ENCODE results near the gene SPAG17.

DNA sequence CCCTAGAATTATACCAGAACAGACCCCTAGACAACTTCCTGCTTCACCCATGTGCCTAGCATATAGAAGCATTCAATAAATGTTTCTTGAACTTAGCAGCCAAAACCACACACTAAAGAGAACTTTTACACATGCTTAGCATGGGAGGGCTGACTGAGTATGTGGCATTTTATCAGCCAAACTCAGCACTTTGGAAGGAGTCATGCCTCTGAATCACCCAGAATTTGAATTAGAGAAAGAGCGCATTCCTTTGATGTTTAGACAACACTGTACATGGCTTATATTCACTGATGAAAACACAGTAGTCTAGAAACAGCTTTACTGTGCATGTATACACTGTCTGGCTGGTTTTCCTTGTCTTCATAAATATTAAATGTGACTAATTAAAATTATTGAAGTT, 26.1 kb downstream of the SPAG17 start:
- TF ChIP-seq, protein P1, sequence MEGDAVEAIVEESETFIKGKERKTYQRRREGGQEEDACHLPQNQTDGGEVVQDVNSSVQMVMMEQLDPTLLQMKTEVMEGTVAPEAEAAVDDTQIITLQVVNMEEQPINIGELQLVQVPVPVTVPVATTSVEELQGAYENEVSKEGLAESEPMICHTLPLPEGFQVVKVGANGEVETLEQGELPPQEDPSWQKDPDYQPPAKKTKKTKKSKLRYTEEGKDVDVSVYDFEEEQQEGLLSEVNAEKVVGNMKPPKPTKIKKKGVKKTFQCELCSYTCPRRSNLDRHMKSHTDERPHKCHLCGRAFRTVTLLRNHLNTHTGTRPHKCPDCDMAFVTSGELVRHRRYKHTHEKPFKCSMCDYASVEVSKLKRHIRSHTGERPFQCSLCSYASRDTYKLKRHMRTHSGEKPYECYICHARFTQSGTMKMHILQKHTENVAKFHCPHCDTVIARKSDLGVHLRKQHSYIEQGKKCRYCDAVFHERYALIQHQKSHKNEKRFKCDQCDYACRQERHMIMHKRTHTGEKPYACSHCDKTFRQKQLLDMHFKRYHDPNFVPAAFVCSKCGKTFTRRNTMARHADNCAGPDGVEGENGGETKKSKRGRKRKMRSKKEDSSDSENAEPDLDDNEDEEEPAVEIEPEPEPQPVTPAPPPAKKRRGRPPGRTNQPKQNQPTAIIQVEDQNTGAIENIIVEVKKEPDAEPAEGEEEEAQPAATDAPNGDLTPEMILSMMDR (conservative IDR thresholded peaks at IDR 0.05; ENCODE audit: low read length) = no peak
- no peak for TF ChIP-seq EZH2phosphoT487 (IDR thresholded peaks at IDR 0.05; ENCODE audit: borderline replicate concordance, low read depth, low read length)

Measured in OCI-LY7 (cell line).